ENCODE measurements around the gene ZNF500. TPM values are rescaled to one million over a fixed set of nuclear protein-coding genes. Genes with fewer than 3 reads are reported as not detected.

The ZNF500 gene
- polyA plus RNA-seq, 2 of the 4 experiments (the other 2 are of a cell fraction): 4.6 to 6.7 TPM

GRCh38 chr16:4801051-4801961, 34.3 kb upstream of the ZNF500 start:
- CTCF ChIA-PET: interaction anchor here (1.2 to 2.7 kb wide), 2 partner anchors 13 to 155 kb away, joined by 5 to 8 read pairs; no protein-coding TSS in a partner anchor
- H3K4me2 ChIP-seq: peak overlapping the region; percentile 100
- H3K9me3 ChIP-seq: no peaks in the 10 kb centered on the region
- POLR2A ChIA-PET: interaction anchor here (1.5 kb wide), 1 partner anchor 65 kb away, joined by 3 read pairs; no protein-coding TSS in a partner anchor
- H3K4me3 ChIP-seq: peak overlapping the region; percentile 75
- WGBS (ENCODE audit: missing lambda C conversion rate): 83% methylated on average over 23 of the region's 29 CpGs
- FAIRE-seq: no peak
- TF ChIP-seq ZSCAN20 (CRISPR knock-in tag; IDR thresholded peaks at IDR 0.05) (no peak), SMC3 (IDR thresholded peaks at IDR 0.05) (no peak), PHF8 (IDR thresholded peaks at IDR 0.05; ENCODE audit: borderline replicate concordance, low read depth) (no peak), KDM5A (IDR thresholded peaks at IDR 0.05) (no peak), TFCP2L1 (CRISPR knock-in tag; IDR thresholded peaks at IDR 0.05) (no peak), MAFK (IDR thresholded peaks at IDR 0.05; ENCODE audit: partially characterized antibody) (no peak), CEBPB (IDR thresholded peaks at IDR 0.05) (no peak), FOXS1 (CRISPR knock-in tag; IDR thresholded peaks at IDR 0.05) (no peak), ELK1 (IDR thresholded peaks at IDR 0.05; ENCODE audit: low read depth, low read length) (no peak), EHF (CRISPR knock-in tag; IDR thresholded peaks at IDR 0.05) (no peak), RAD21 (conservative IDR thresholded peaks at IDR 0.05 in 1 of 2, IDR thresholded peaks at IDR 0.05 in 1 of 2) (no peak), MAZ (IDR thresholded peaks at IDR 0.05; ENCODE audit: borderline replicate concordance, low read depth, low read length) (no peak), HES2 (IDR thresholded peaks at IDR 0.05) (no peak), ESRRA (IDR thresholded peaks at IDR 0.05; ENCODE audit: borderline replicate concordance, low read length) (no peak), FOSL2 (IDR thresholded peaks at IDR 0.05) (no peak), FOSL2 (CRISPR knock-in tag; IDR thresholded peaks at IDR 0.05) (no peak), HOXB5 (CRISPR knock-in tag; IDR thresholded peaks at IDR 0.05) (no peak), KDM1A (IDR thresholded peaks at IDR 0.05; ENCODE audit: low read depth) (no peak), CBX2 (IDR thresholded peaks at IDR 0.05; ENCODE audit: borderline replicate concordance, low read depth) (no peak)
- ATAC-seq: no peak
- no peak for DNase-seq (ENCODE audit: low read depth in 1 of 2, low spot score in 1 of 2)
- H3K27ac ChIP-seq: peak overlapping the region; percentile 72 to 94
- H3K4me1 ChIP-seq: peaks cover 17% of the 10 kb centered on the region

GRCh38 chr16:4800290-4801041, 33.5 kb upstream of the ZNF500 start:
- no peak overlapping the region for H3K4me2 ChIP-seq
- H3K4me3 ChIP-seq: no peak overlapping the region
- H3K4me1 ChIP-seq: peaks cover 17% of the 10 kb centered on the region
- no peak for ATAC-seq
- H3K9me3 ChIP-seq: no peaks in the 10 kb centered on the region
- FAIRE-seq: no peak
- CTCF ChIA-PET: interaction anchor here (1.2 to 2.7 kb wide), 2 partner anchors 13 to 156 kb away, joined by 5 to 8 read pairs; no protein-coding TSS in a partner anchor
- TF ChIP-seq ESRRA (IDR thresholded peaks at IDR 0.05; ENCODE audit: borderline replicate concordance, low read length): no peak
- no peak for TF ChIP-seq CBX8 (IDR thresholded peaks at IDR 0.05)
- TF ChIP-seq RFX5 (IDR thresholded peaks at IDR 0.05): no peak
- no peak for TF ChIP-seq RCOR1 (IDR thresholded peaks at IDR 0.05; ENCODE audit: low read depth, low read length)
- TF ChIP-seq TP53 (CRISPR knock-in tag; IDR thresholded peaks at IDR 0.05): no peak
- no peak for DNase-seq (ENCODE audit: low read depth in 1 of 2, low spot score in 1 of 2)
- H3K27ac ChIP-seq: no peak overlapping the region
- POLR2A ChIA-PET: no interaction called here
- WGBS (ENCODE audit: missing lambda C conversion rate): 86% methylated on average over 10 of the region's 17 CpGs

All from A549 (cell line).